Bronchial epithelial cell (primary cell): ENCODE measurements around the gene XIRP2. TPM values are rescaled to one million over a fixed set of nuclear protein-coding genes. Genes with fewer than 3 reads are reported as not detected.

Experiments
- DNase-seq: peaks from one replicate; pipeline ENCODE4 v3.0.0-alpha.2; 2010; ENCODE audit warnings: low read depth
- FAIRE-seq: peaks from 2 replicates; lab custom pipeline; 2011; peaks lifted over from hg19 to GRCh38; lab: Jason Lieb, UNC
- H3K27me3 ChIP-seq: 2 replicates; pipeline ENCODE4 v1.5.1; 2011; ENCODE audit warnings: low read length; ENCODE audit not compliant: control insufficient read depth, insufficient read depth
- H3K36me3 ChIP-seq: 2 replicates; pipeline ENCODE4 v1.5.1; 2011; ENCODE audit warnings: low read length; ENCODE audit not compliant: control insufficient read depth, insufficient read depth
- H3K4me3 ChIP-seq: 2 replicates; pipeline ENCODE4 v1.5.1; 2011; ENCODE audit warnings: mild to moderate bottlenecking, low read depth, low read length, control low read depth
- CTCF ChIP-seq: IDR thresholded peaks from 2 replicates; pipeline ENCODE4 v1.5.1; 2011; ENCODE audit warnings: mild to moderate bottlenecking, moderate library complexity, low read length, control low read depth, inconsistent platforms; ENCODE audit not compliant: insufficient read depth, severe bottlenecking
- total RNA-seq: library from RNA; depleted of rRNA; stranded (reverse); fragments of >200 nt; gene quantifications from 2 replicates; pipeline ENCODE4 v1.2.1, GENCODE V29; 2014

Gene XIRP2
- total RNA-seq, 1 donor from 2014 or later = not detected

- TF ChIP-seq CTCF = no peak
- H3K4me3 ChIP-seq = no peak overlapping the region
- H3K27me3 ChIP-seq = no peaks in the 10 kb centered on the region
- DNase-seq (no peak), FAIRE-seq (no peak)
- H3K36me3 ChIP-seq = no peaks in the 10 kb centered on the region
These were observed 301.8 kb downstream of the XIRP2 start for GRCh38 chr2:167190053-167190452.

- H3K36me3 ChIP-seq = no peaks in the 10 kb centered on the region
- FAIRE-seq = no peak
- TF ChIP-seq CTCF = no peak
- H3K4me3 ChIP-seq = no peak overlapping the region
- H3K27me3 ChIP-seq = no peaks in the 10 kb centered on the region
- no peak for DNase-seq
These were observed 303.3 kb downstream of the XIRP2 start for GRCh38 chr2:167191588-167191987.

GRCh38 chr2:167192833-167193232 is 304.6 kb downstream of the XIRP2 start:
- no peak for FAIRE-seq
- no peak for TF ChIP-seq CTCF
- Histone ChIP-seq H3K4me3 (no peak overlapping the region), H3K27me3 (no peaks in the 10 kb centered on the region), H3K36me3 (no peaks in the 10 kb centered on the region)
- no peak for DNase-seq

GRCh38 chr2:167196461-167197252 is 308.4 kb downstream of the XIRP2 start:
- DNase-seq (no peak), FAIRE-seq (no peak)
- no peak overlapping the region for H3K4me3 ChIP-seq

GRCh38 chr2:167198009-167198408 is 309.7 kb downstream of the XIRP2 start:
- Histone ChIP-seq H3K4me3 (no peak overlapping the region), H3K27me3 (no peaks in the 10 kb centered on the region), H3K36me3 (no peaks in the 10 kb centered on the region)
- no peak for TF ChIP-seq CTCF
- FAIRE-seq (no peak), DNase-seq (no peak)

More at GRCh38 chr2:167196461-167197252, 308.4 kb downstream of the XIRP2 start:
- Histone ChIP-seq H3K27me3 (no peaks in the 10 kb centered on the region), H3K36me3 (no peaks in the 10 kb centered on the region)
- TF ChIP-seq CTCF = no peak
